Mucosa of rectum (tissue), 2 donors: ENCODE measurements around the gene PANK1.

Source experiments
- H3K27ac ChIP-seq, 2 donors: one replicate each; pipeline ENCODE4 v1.7.0; 2013; ENCODE audit warnings: inconsistent platforms in 2 of 2, low read depth in 2 of 2, low read length in 2 of 2
- H3K27me3 ChIP-seq, 2 donors: one replicate each; pipeline ENCODE4 v1.7.0; 2013; ENCODE audit warnings: low read length in 2 of 2; ENCODE audit not compliant: control insufficient read depth in 2 of 2, insufficient read depth in 2 of 2
- H3K36me3 ChIP-seq, 2 donors: one replicate each; pipeline ENCODE4 v1.7.0; 2013; ENCODE audit warnings: low read length in 2 of 2; ENCODE audit not compliant: control insufficient read depth in 2 of 2, insufficient read depth in 2 of 2
- H3K4me1 ChIP-seq, 2 donors: one replicate each; pipeline ENCODE4 v1.7.0; 2013; ENCODE audit warnings: low read length in 2 of 2, mild to moderate bottlenecking in 1 of 2; ENCODE audit not compliant: control insufficient read depth in 2 of 2, insufficient read depth in 2 of 2
- H3K4me3 ChIP-seq, 2 donors: one replicate each; pipeline ENCODE4 v1.7.0; 2013; ENCODE audit warnings: low read length in 2 of 2
- H3K9ac ChIP-seq, 2 donors: one replicate each; pipeline ENCODE4 v1.7.0; 2013; ENCODE audit warnings: low read length in 2 of 2, low read depth in 1 of 2, mild to moderate bottlenecking in 1 of 2
- H3K9me3 ChIP-seq, 2 donors: one replicate each; pipeline ENCODE4 v1.7.0; 2013; ENCODE audit warnings: low read length in 2 of 2; ENCODE audit not compliant: control insufficient read depth in 2 of 2
- donor health status: healthy.
- donor health status: Normal muscosa, but diverticular disease.

PANK1 gene

GRCh38 chr10:89588671-89589070 lies 56.4 kb downstream of the PANK1 start:
- H3K9ac ChIP-seq = no peak overlapping the region
- H3K9me3 ChIP-seq = no peaks in the 10 kb centered on the region
- H3K4me3 ChIP-seq = no peak overlapping the region
- no peaks in the 10 kb centered on the region for H3K27me3 ChIP-seq
- no peak overlapping the region for H3K27ac ChIP-seq
- no peaks in the 10 kb centered on the region for H3K4me1 ChIP-seq
- peaks cover 2 to 6% of the 10 kb centered on the region in 2 donors for H3K36me3 ChIP-seq

DNA sequence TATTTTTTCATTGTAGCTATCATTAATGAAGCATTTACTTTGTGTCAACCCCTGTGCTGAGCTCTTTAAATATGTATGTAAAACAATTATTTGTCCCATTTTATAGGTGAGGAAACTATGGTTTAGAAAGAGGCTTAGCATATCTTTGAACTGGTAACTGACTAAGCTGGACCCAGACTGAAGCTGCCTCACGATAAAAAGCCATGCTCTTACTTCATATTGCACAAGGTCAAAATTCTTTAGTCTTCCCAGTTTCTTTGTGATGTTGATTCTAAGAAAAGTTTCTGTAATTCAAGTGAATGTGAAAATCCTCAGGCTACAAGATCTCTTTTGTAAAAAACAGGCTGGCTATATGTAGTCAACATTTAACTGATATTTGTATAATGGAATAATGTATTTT lies 63.0 kb downstream of the PANK1 start:
- no peak overlapping the region for H3K4me3 ChIP-seq
- H3K9me3 ChIP-seq = no peaks in the 10 kb centered on the region
- peaks cover 0 to 5% of the 10 kb centered on the region in 2 donors for H3K36me3 ChIP-seq
- no peaks in the 10 kb centered on the region for H3K4me1 ChIP-seq
- no peak overlapping the region for H3K27ac ChIP-seq
- H3K9ac ChIP-seq = no peak overlapping the region
- no peaks in the 10 kb centered on the region for H3K27me3 ChIP-seq

- Histone ChIP-seq H3K36me3 (peaks cover 0 to 2% of the 10 kb centered on the region in 2 donors), H3K9ac (no peak overlapping the region), H3K4me1 (no peaks in the 10 kb centered on the region), H3K9me3 (no peaks in the 10 kb centered on the region), H3K4me3 (no peak overlapping the region), H3K27me3 (no peaks in the 10 kb centered on the region), H3K27ac (no peak overlapping the region)
Measured at GRCh38 chr10:89580243-89580642, 64.8 kb downstream of the PANK1 start.

DNA sequence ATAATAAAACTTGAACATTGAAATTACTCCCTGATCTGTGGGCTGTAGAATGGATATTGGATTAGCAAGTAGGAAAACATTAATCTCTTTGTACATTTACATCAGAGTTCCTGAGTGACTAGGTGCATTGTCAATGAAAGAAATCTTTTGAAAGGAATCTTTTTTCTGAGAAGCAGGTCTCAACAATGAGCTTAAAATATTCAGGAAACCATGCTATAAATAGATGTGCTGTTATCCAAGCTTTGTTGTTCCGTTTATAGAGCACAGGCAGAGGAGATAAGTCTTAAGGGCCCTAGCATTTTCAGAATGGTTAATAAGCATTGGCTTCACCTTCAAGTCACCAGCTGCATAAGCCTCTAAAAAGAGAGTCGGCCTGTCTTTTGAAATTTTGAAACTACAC lies 68.3 kb downstream of the PANK1 start:
- Histone ChIP-seq H3K27me3 (no peaks in the 10 kb centered on the region), H3K4me3 (no peak overlapping the region), H3K4me1 (no peaks in the 10 kb centered on the region), H3K27ac (no peak overlapping the region), H3K36me3 (no peaks in the 10 kb centered on the region), H3K9me3 (no peaks in the 10 kb centered on the region), H3K9ac (no peak overlapping the region)

DNA sequence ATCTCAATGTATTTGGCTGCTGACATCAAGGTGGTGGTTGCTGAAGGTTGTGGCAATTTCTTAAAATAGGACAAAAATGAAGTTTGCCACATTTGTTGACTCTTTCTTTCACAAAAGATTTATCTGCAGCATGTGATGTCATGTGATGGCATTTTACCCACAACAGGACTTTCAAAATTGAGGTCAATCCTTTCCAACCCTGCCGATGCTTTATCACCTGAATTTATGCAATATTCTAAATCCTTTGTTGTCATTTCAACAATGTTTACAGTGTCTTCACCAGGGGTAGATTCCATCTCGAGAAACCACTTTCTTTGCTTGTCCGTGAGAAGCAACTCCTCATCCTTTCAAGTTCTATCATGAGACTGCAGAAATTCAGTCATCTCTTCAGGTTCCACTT lies 69.0 kb downstream of the PANK1 start:
- no peaks in the 10 kb centered on the region for H3K9me3 ChIP-seq
- no peak overlapping the region for H3K9ac ChIP-seq
- H3K4me3 ChIP-seq = no peak overlapping the region

DNA sequence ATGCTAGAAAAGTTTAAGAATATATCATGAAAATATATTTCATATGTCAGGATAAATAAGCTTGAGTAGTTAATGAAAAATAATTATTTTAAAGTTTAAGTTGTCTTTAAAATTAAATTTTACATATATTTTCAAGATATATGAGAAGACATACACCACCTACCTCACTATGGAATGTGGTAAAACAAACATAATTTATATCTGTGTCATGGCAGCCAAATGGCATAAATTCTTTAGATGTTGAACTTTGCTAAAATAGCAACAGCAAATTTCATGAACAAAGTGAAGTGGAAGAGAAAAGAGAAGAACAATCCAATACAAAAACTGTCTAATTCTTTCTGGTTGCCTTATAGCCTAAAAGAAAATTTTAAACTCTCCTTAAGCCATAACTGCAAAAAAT lies 70.0 kb downstream of the PANK1 start:
- no peaks in the 10 kb centered on the region for H3K27me3 ChIP-seq
- no peak overlapping the region for H3K27ac ChIP-seq
- no peaks in the 10 kb centered on the region for H3K36me3 ChIP-seq
- no peak overlapping the region for H3K9ac ChIP-seq
- no peaks in the 10 kb centered on the region for H3K9me3 ChIP-seq
- H3K4me3 ChIP-seq = no peak overlapping the region
- H3K4me1 ChIP-seq = no peaks in the 10 kb centered on the region

More for the DNA sequence above, 69.0 kb downstream of the PANK1 start:
- H3K27me3 ChIP-seq = no peaks in the 10 kb centered on the region
- H3K27ac ChIP-seq = no peak overlapping the region
- no peaks in the 10 kb centered on the region for H3K4me1 ChIP-seq
- no peaks in the 10 kb centered on the region for H3K36me3 ChIP-seq

DNA sequence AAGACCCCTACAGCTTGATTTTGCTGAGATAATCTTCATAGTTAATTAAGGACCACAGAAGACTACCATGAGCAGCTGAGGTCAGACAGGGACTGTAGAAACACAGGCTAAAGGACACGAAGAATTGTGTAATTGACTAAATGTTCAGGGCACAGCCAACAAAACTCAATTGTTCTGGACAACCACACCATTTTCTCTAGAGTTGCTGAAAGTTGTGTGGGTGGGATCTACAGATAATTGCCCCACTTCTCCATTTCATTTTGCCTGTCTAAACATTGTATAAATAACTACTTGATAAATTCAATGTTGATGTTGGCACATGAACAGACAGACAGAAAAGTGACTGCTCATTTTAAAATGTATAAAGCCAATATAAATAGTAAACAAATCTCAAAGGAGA lies 70.7 kb downstream of the PANK1 start:
- Histone ChIP-seq H3K27ac (no peak overlapping the region), H3K9me3 (no peaks in the 10 kb centered on the region), H3K36me3 (no peaks in the 10 kb centered on the region), H3K4me1 (no peaks in the 10 kb centered on the region), H3K9ac (no peak overlapping the region), H3K27me3 (no peaks in the 10 kb centered on the region), H3K4me3 (no peak overlapping the region)

DNA sequence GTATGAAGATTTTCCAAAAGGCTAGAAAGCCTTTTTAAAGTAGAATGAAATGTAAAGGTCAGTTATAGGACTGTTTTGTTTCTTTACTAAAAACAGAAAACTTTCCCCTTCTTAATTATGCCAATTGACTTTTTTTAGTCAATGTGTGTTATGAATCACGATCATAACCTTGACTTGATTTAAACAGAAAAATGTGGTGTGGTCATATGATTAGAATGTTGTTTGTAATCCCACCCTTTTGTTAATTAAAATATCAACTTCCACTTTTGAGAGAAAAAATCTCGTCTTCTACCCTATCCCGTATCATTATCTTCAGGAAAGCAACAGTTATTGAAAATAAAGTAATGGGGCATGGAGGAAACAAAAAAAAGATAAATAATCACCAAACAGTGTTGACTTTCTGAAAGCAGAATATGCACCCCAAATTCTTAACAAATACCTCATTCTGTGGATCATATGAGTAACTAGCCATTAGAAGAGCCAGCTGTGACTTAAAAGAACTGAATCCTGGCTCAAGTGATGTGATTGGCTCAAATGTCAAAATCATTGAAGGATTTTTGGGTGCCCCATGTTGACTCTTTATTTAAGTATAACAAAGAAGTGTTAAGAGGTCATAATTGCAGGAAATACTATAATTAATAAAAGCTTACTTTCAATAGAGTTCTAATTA lies 77.3 kb downstream of the PANK1 start:
- H3K27ac ChIP-seq = no peak overlapping the region
- H3K36me3 ChIP-seq = no peaks in the 10 kb centered on the region
- no peak overlapping the region for H3K4me3 ChIP-seq
- H3K27me3 ChIP-seq = no peaks in the 10 kb centered on the region
- H3K9me3 ChIP-seq = no peaks in the 10 kb centered on the region
- no peaks in the 10 kb centered on the region for H3K4me1 ChIP-seq
- no peak overlapping the region for H3K9ac ChIP-seq

- H3K27me3 ChIP-seq = no peaks in the 10 kb centered on the region
- H3K4me1 ChIP-seq = no peaks in the 10 kb centered on the region
- H3K27ac ChIP-seq = no peak overlapping the region
- H3K36me3 ChIP-seq = no peaks in the 10 kb centered on the region
- H3K4me3 ChIP-seq = no peak overlapping the region
- no peak overlapping the region for H3K9ac ChIP-seq
- no peaks in the 10 kb centered on the region for H3K9me3 ChIP-seq
Measured at GRCh38 chr10:89566992-89567391, 78.0 kb downstream of the PANK1 start.

GRCh38 chr10:89566095-89566950 lies 78.7 kb downstream of the PANK1 start:
- Histone ChIP-seq H3K27ac (no peak overlapping the region), H3K27me3 (no peaks in the 10 kb centered on the region)

More at GRCh38 chr10:89566095-89566950, 78.7 kb downstream of the PANK1 start:
- no peak overlapping the region for H3K4me3 ChIP-seq
- no peaks in the 10 kb centered on the region for H3K36me3 ChIP-seq
- no peaks in the 10 kb centered on the region for H3K4me1 ChIP-seq
- no peak overlapping the region for H3K9ac ChIP-seq
- H3K9me3 ChIP-seq = no peaks in the 10 kb centered on the region
